HCT116 (cell line): ENCODE results near the gene LYRM4.

Source experiments
- CEBPB ChIP-seq: IDR thresholded peaks from 2 replicates; pipeline ENCODE4 v1.6.1; 2012; ENCODE audit warnings: low read depth
- CTCF ChIP-seq, 3 experiments: fragments of 200-600 bp in 1 of 3; sonication (generic) in 1 of 3; IDR thresholded peaks in 2 of 3; conservative IDR thresholded peaks in 1 of 3; 2 replicates each; pipeline ENCODE4 v1.5.1; 2012 to 2017; ENCODE audit warnings: low read depth in 2 of 3, low read length in 2 of 3, antibody characterized with exemption in 1 of 3, borderline replicate concordance in 1 of 3, control low read depth in 1 of 3, mild to moderate bottlenecking in 1 of 3, mixed read lengths in 1 of 3, mixed run types in 1 of 3, moderate library complexity in 1 of 3; ENCODE audit not compliant: insufficient read depth in 1 of 3
- EZH2 ChIP-seq: fragments of 200-600 bp; sonication (generic); IDR thresholded peaks from 2 replicates; pipeline ENCODE4 v1.6.1; 2017; ENCODE audit warnings: antibody characterized with exemption, mixed run types
- FOSL1 ChIP-seq: IDR thresholded peaks from 2 replicates; pipeline ENCODE4 v1.6.1; 2012; ENCODE audit warnings: low read depth
- JUND ChIP-seq: IDR thresholded peaks from 2 replicates; pipeline ENCODE4 v1.6.1; 2012
- MAX ChIP-seq: IDR thresholded peaks from 2 replicates; pipeline ENCODE4 v1.6.1; 2012
- POLR2A ChIP-seq: IDR thresholded peaks from 2 replicates; pipeline ENCODE4 v1.7.0; 2011; ENCODE audit warnings: borderline replicate concordance; ENCODE audit not compliant: insufficient read depth, insufficient read length; ENCODE audit errors: extremely low read depth
- POLR2AphosphoS5 ChIP-seq: IDR thresholded peaks from 2 replicates; pipeline ENCODE4 v1.6.1; 2011; ENCODE audit warnings: mild to moderate bottlenecking, low read depth, low read length, moderate library complexity
- REST ChIP-seq: IDR thresholded peaks from 2 replicates; pipeline ENCODE4 v1.6.1; 2012; ENCODE audit warnings: low read depth
- SIN3A ChIP-seq: IDR thresholded peaks from 2 replicates; pipeline ENCODE4 v1.6.1; 2012; ENCODE audit warnings: low read depth
- TCF7L2 ChIP-seq: IDR thresholded peaks from 2 replicates; pipeline ENCODE4 v1.7.0; 2011; ENCODE audit warnings: borderline replicate concordance, inconsistent platforms; ENCODE audit not compliant: insufficient read depth, insufficient read length; ENCODE audit errors: extremely low read depth
- ZBTB33 ChIP-seq: IDR thresholded peaks from 2 replicates; pipeline ENCODE4 v1.6.1; 2011; ENCODE audit warnings: mild to moderate bottlenecking, low read length, moderate library complexity; ENCODE audit not compliant: insufficient replicate concordance; ENCODE audit errors: extremely low read depth
- ZFX ChIP-seq: fragments of 450-650 bp; IDR thresholded peaks from 2 replicates; pipeline ENCODE4 v1.6.1; 2017
- ZNF274 ChIP-seq: fragments of 200-500 bp; sonication (Bioruptor generic); IDR thresholded peaks from 2 replicates; pipeline ENCODE4 v1.6.1; 2014; ENCODE audit warnings: mild to moderate bottlenecking, low read depth, low read length, inconsistent platforms

GRCh38 chr6:5109436-5109835, 151.3 kb downstream of the LYRM4 start:
- TF ChIP-seq POLR2AphosphoS5, result no peak
- no peak for TF ChIP-seq TCF7L2
- TF ChIP-seq CTCF (IDR thresholded peaks at IDR 0.05 in 2 of 3, conservative IDR thresholded peaks at IDR 0.05 in 1 of 3; ENCODE audit: borderline replicate concordance in 1 of 3, insufficient read depth in 1 of 3, low read depth in 2 of 3, low read length in 2 of 3), result no peak
- TF ChIP-seq FOSL1, result no peak
- no peak for TF ChIP-seq JUND
- no peak for TF ChIP-seq POLR2A
- no peak for TF ChIP-seq SIN3A
- TF ChIP-seq EZH2, result no peak
- no peak for TF ChIP-seq ZFX
- no peak for TF ChIP-seq CEBPB
- no peak for TF ChIP-seq ZNF274
- TF ChIP-seq ZBTB33, result no peak
- no peak for TF ChIP-seq MAX
- TF ChIP-seq REST, result no peak
